CD8-positive, alpha-beta memory T cell (primary cell): ENCODE data around the gene TRIM24. TPM values are rescaled to one million over a fixed set of nuclear protein-coding genes. Genes with fewer than 3 reads are reported as not detected.

Experiments used
- CTCF ChIA-PET: fragments of 350-600 bp; sonication (Branson Sonifier 250); formaldehyde crosslinking; loops from one replicate; lab custom pipeline; 2021; ENCODE audit warnings: antibody characterized with exemption; lab: Charles Lee
- POLR2A ChIA-PET: fragments of 350-600 bp; sonication (Branson Sonifier 250); formaldehyde crosslinking; loops from one replicate; lab custom pipeline; 2021; ENCODE audit warnings: antibody characterized with exemption; lab: Charles Lee
- DNase-seq, 5 donors: peaks; one replicate each; pipeline versions ENCODE4 v3.0.0 to v3.0.0-alpha.2; 2020 to 2022; ENCODE audit warnings: mixed read lengths in 1 of 5
- H3K27ac ChIP-seq: one replicate; pipeline ENCODE4 v1.7.0; 2013; ENCODE audit warnings: low read depth, mild to moderate bottlenecking, low read length, moderate library complexity
- H3K27me3 ChIP-seq: 2 replicates; pipeline ENCODE4 v1.7.0; 2013; ENCODE audit warnings: low read length, mild to moderate bottlenecking; ENCODE audit not compliant: insufficient read depth, poor library complexity, severe bottlenecking
- H3K36me3 ChIP-seq: 2 replicates; pipeline ENCODE4 v1.7.0; 2013; ENCODE audit warnings: mild to moderate bottlenecking, low read length, moderate library complexity; ENCODE audit not compliant: insufficient read depth
- H3K4me1 ChIP-seq: 2 replicates; pipeline ENCODE4 v1.7.0; 2013; ENCODE audit warnings: mild to moderate bottlenecking, low read length, moderate library complexity; ENCODE audit not compliant: insufficient read depth
- H3K4me3 ChIP-seq: 2 replicates; pipeline ENCODE4 v1.7.0; 2013; ENCODE audit warnings: mild to moderate bottlenecking, low read length
- H3K9me3 ChIP-seq: 2 replicates; pipeline ENCODE4 v1.7.0; 2013; ENCODE audit warnings: mild to moderate bottlenecking, low read length
- H3K27ac Mint-ChIP-seq, 8 donors: one replicate each; pipeline ENCODE4 v1.8.0; 2020 to 2021; ENCODE audit warnings: mixed read lengths in 8 of 8, mild to moderate bottlenecking in 6 of 8, inconsistent platforms in 3 of 8, moderate library complexity in 3 of 8
- H3K27me3 Mint-ChIP-seq, 2 donors: one replicate each; pipeline ENCODE4 v1.8.0; 2020 to 2021; ENCODE audit warnings: mixed read lengths in 2 of 2, mild to moderate bottlenecking in 1 of 2, moderate library complexity in 1 of 2
- H3K36me3 Mint-ChIP-seq, 3 donors: one replicate each; pipeline ENCODE4 v1.8.0; 2020 to 2021; ENCODE audit warnings: mixed read lengths in 3 of 3, inconsistent platforms in 1 of 3, mild to moderate bottlenecking in 1 of 3
- H3K4me1 Mint-ChIP-seq, 3 donors: one replicate each; pipeline ENCODE4 v1.8.0; 2020 to 2021; ENCODE audit warnings: mixed read lengths in 3 of 3, inconsistent platforms in 1 of 3, mild to moderate bottlenecking in 1 of 3
- H3K4me3 Mint-ChIP-seq, 7 donors: one replicate each; pipeline ENCODE4 v1.8.0; 2020 to 2021; ENCODE audit warnings: mixed read lengths in 7 of 7, mild to moderate bottlenecking in 6 of 7, moderate library complexity in 4 of 7, inconsistent platforms in 2 of 7
- H3K9me3 Mint-ChIP-seq, 5 donors: one replicate each; pipeline ENCODE4 v1.8.0; 2020 to 2022; ENCODE audit warnings: mixed read lengths in 5 of 5, mild to moderate bottlenecking in 3 of 5, moderate library complexity in 2 of 5, inconsistent platforms in 1 of 5
- polyA plus RNA-seq: library from polyadenylated mRNA; unstranded; fragments of 300-500 nt; fragmentation: Illumina TruSeq; gene quantifications from one replicate; pipeline ENCODE4 v1.2.3, GENCODE V29; 2021
- total RNA-seq, 2 experiments: library from RNA; stranded (reverse); gene quantifications; one replicate each; pipeline ENCODE4 v1.2.3, GENCODE V29; 2021

Gene TRIM24
- total and polyA plus RNA-seq, 3 experiments from 2014 or later: 8.4 to 16.3 (median 15.2) TPM

- ChIA-PET POLR2A (no interaction called here), CTCF (no interaction called here)
- no peak for DNase-seq
- H3K36me3 Mint-ChIP-seq: peaks cover 66 to 88% (median 87%) of the 10 kb centered on the region in 3 donors
- H3K4me1 Mint-ChIP-seq: no peaks in the 10 kb centered on the region
- H3K27me3 ChIP-seq: no peaks in the 10 kb centered on the region
- no peak overlapping the region for H3K27ac Mint-ChIP-seq
- H3K4me3 Mint-ChIP-seq: no peak overlapping the region
- peaks cover 12 to 36% (median 16%) of the 10 kb centered on the region in 5 donors for H3K9me3 Mint-ChIP-seq
- no peak overlapping the region for H3K27ac ChIP-seq
- no peaks in the 10 kb centered on the region for H3K9me3 ChIP-seq
- peaks cover 43% of the 10 kb centered on the region for H3K36me3 ChIP-seq
- no peaks in the 10 kb centered on the region for H3K4me1 ChIP-seq
- no peak overlapping the region for H3K4me3 ChIP-seq
- H3K27me3 Mint-ChIP-seq: no peaks in the 10 kb centered on the region
Measured at GRCh38 chr7:138551102-138551501, 91.0 kb downstream of the TRIM24 start.

DNA sequence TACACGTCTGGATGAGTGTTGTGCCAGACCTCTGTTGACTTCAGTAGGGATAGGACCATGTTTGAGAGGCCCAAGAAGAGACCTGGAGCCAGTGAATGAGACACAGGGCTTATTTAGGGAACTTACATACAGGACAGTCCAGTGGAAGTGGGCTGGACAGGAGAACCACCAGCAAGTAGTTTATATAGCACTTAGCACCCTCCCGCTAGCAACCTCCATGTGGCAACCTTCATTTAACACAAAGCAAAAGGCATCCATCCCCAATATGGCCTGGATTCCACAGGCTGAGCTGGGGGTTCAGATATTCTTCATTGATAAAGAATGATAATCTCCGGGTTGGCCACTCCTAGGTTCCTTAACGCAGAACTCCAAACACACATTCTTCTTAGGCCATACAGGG is 93.7 kb downstream of the TRIM24 start:
- Histone ChIP-seq H3K36me3 (peaks cover 64% of the 10 kb centered on the region), H3K4me3 (no peak overlapping the region), H3K27ac (no peak overlapping the region), H3K27me3 (no peaks in the 10 kb centered on the region), H3K4me1 (no peaks in the 10 kb centered on the region), H3K9me3 (peaks cover 13% of the 10 kb centered on the region)
- POLR2A ChIA-PET: no interaction called here
- H3K27ac Mint-ChIP-seq: no peak overlapping the region
- H3K4me1 Mint-ChIP-seq: no peaks in the 10 kb centered on the region
- H3K27me3 Mint-ChIP-seq: no peaks in the 10 kb centered on the region
- peaks cover 70 to 97% (median 95%) of the 10 kb centered on the region in 3 donors for H3K36me3 Mint-ChIP-seq
- H3K4me3 Mint-ChIP-seq: no peak overlapping the region
- H3K9me3 Mint-ChIP-seq: peaks cover 34 to 59% (median 42%) of the 10 kb centered on the region in 5 donors
- CTCF ChIA-PET: no interaction called here
- DNase-seq: no peak

DNA sequence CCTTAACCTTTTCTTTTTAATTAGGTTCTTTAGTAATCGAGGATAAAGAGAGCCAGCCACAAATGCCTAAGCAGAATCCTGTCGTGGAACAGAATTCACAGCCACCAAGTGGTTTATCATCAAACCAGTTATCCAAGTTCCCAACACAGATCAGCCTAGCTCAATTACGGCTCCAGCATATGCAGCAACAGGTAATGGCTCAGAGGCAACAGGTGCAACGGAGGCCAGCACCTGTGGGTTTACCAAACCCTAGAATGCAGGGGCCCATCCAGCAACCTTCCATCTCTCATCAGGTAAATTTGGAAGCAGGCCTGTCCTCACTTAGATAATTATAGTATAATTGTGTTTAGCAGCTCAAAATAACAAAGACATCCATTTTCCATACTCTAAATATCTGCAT is 94.6 kb downstream of the TRIM24 start:
- Mint-ChIP-seq H3K36me3 (peaks cover 71 to 98% (median 95%) of the 10 kb centered on the region in 3 donors), H3K27ac (no peak overlapping the region), H3K4me3 (no peak overlapping the region), H3K9me3 (peaks cover 36 to 66% (median 46%) of the 10 kb centered on the region in 5 donors), H3K27me3 (no peaks in the 10 kb centered on the region), H3K4me1 (no peaks in the 10 kb centered on the region)
- no peak overlapping the region for H3K27ac ChIP-seq
- H3K36me3 ChIP-seq: peaks cover 65% of the 10 kb centered on the region
- no peaks in the 10 kb centered on the region for H3K27me3 ChIP-seq
- no peak overlapping the region for H3K4me3 ChIP-seq
- no peak for DNase-seq
- POLR2A ChIA-PET: no interaction called here
- H3K9me3 ChIP-seq: peaks cover 13% of the 10 kb centered on the region
- no peaks in the 10 kb centered on the region for H3K4me1 ChIP-seq
- CTCF ChIA-PET: no interaction called here

DNA sequence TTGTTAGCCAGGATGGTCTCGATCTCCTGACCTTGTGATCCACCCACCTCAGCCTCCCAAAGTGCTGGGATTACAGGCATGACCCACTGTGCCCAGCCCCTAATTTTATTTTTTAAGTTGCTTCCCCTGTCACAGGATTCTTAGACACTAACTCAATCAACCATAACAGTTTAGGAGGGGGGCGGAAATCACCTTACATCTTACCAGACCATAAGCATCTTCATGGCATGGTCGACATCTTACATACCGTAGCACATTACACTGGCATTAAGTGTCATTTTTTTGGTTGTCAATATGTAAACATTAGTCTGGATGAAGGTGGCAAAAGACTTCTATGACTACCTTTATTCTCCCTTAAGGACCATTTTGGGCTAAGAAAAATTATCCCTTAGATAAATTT is 95.6 kb downstream of the TRIM24 start:
- no peak overlapping the region for H3K27ac Mint-ChIP-seq
- peaks cover 38 to 77% (median 46%) of the 10 kb centered on the region in 5 donors for H3K9me3 Mint-ChIP-seq
- ChIA-PET CTCF (no interaction called here), POLR2A (no interaction called here)
- H3K36me3 ChIP-seq: peaks cover 73% of the 10 kb centered on the region
- H3K27ac ChIP-seq: no peak overlapping the region
- H3K4me3 Mint-ChIP-seq: no peak overlapping the region
- H3K9me3 ChIP-seq: peaks cover 13% of the 10 kb centered on the region
- H3K4me1 ChIP-seq: no peaks in the 10 kb centered on the region
- no peaks in the 10 kb centered on the region for H3K27me3 ChIP-seq
- H3K36me3 Mint-ChIP-seq: peaks cover 70 to 99% (median 96%) of the 10 kb centered on the region in 3 donors
- no peaks in the 10 kb centered on the region for H3K27me3 Mint-ChIP-seq
- no peak for DNase-seq
- no peak overlapping the region for H3K4me3 ChIP-seq
- H3K4me1 Mint-ChIP-seq: no peaks in the 10 kb centered on the region

DNA sequence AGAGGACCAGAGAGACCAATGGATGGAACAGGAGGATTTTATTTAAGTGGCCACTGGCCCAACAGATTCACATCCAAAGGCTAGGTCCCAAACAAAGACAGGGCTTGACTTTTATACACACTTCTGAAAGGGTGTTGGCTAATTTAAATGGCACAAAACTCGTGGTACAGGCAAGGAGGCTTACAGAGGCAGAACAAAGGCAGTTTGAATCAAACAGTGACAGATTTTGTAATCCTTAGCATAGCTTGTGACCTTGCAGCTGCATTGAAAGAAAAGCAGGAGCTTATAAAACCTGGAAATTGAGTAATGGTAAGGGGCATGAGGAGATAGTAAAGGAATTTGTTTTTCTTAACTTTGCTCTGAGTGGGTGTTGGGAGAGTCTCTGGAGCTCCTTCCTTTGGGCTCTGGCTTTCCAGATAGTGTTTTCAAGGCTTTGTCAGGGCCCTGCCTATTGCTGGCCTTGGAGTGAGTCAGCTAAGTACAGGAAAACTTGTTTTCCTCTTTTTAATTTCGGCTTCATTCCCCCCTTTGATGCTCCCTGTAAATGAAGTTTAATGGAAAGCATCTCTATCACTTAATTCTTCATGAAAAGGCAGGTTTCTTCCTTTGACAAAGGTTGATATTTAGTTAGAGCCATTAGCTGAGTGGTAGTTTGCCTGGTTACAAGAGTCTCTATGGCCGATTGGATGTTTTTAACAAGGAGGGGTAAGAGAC is 96.9 kb downstream of the TRIM24 start:
- Mint-ChIP-seq H3K36me3 (peaks cover 64 to 98% (median 95%) of the 10 kb centered on the region in 3 donors), H3K4me3 (no peak overlapping the region), H3K9me3 (peaks cover 41 to 80% (median 48%) of the 10 kb centered on the region in 5 donors), H3K27ac (no peak overlapping the region), H3K27me3 (no peaks in the 10 kb centered on the region), H3K4me1 (peaks cover 0 to 1% (median 0%) of the 10 kb centered on the region in 3 donors)
- Histone ChIP-seq H3K36me3 (peaks cover 67% of the 10 kb centered on the region), H3K9me3 (peaks cover 13% of the 10 kb centered on the region), H3K4me1 (no peaks in the 10 kb centered on the region), H3K27ac (no peak overlapping the region), H3K27me3 (no peaks in the 10 kb centered on the region), H3K4me3 (no peak overlapping the region)
- POLR2A ChIA-PET: no interaction called here
- DNase-seq: no peak
- CTCF ChIA-PET: no interaction called here

DNA sequence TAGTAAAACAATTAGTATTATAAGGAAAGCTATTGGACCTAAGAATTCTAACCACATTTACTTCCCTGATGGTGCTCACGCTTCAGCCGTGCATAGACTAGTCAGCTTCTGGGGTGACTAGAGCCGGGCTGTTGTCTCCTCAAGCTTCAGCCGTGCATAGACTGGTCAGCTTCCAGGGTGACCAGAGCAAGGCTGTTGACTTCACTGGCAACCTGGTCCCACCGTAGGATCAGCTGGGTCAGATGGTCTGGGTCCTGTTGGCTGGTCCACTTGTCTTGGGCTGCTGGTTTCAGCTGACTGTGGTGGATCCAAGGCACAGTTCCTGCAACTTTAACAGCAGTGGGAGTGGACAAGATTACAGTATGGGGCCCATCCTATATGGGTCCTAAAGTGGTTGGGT is 99.4 kb downstream of the TRIM24 start:
- Histone ChIP-seq H3K4me3 (no peak overlapping the region), H3K9me3 (peaks cover 16% of the 10 kb centered on the region), H3K27ac (no peak overlapping the region), H3K36me3 (peaks cover 63% of the 10 kb centered on the region), H3K27me3 (no peaks in the 10 kb centered on the region), H3K4me1 (no peaks in the 10 kb centered on the region)
- ChIA-PET POLR2A (no interaction called here), CTCF (no interaction called here)
- no peaks in the 10 kb centered on the region for H3K27me3 Mint-ChIP-seq
- peaks cover 55 to 79% (median 58%) of the 10 kb centered on the region in 5 donors for H3K9me3 Mint-ChIP-seq
- no peak for DNase-seq
- H3K27ac Mint-ChIP-seq: no peak overlapping the region
- H3K4me1 Mint-ChIP-seq: peaks cover 0 to 2% (median 0%) of the 10 kb centered on the region in 3 donors
- H3K4me3 Mint-ChIP-seq: no peak overlapping the region
- peaks cover 69 to 97% (median 94%) of the 10 kb centered on the region in 3 donors for H3K36me3 Mint-ChIP-seq

DNA sequence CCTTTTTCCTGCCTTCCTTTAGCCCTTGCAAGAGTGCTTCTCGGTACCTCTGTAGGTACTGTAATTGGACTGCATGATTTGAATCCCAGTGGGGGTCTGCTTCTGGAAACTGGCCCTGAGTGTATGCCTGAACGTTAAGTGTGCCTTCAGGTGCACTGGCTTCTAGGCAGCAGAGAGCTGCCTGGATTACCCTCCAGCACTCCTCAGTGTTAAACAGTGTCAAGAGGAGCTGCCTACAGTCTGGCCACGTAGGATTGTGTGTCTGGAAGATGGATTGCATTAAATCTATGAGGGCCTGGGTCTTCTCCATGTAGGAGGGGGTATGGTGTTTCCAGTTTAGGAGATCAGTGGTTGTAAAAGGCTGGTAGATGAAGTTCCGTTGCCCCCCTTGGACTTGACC is 103.7 kb downstream of the TRIM24 start:
- CTCF ChIA-PET: no interaction called here
- H3K27me3 Mint-ChIP-seq: peaks cover 0 to 1% of the 10 kb centered on the region in 2 donors
- no peaks in the 10 kb centered on the region for H3K4me1 ChIP-seq
- no peak for DNase-seq
- peaks cover 37 to 66% (median 48%) of the 10 kb centered on the region in 5 donors for H3K9me3 Mint-ChIP-seq
- H3K27ac Mint-ChIP-seq: peak overlapping the region in 1 of 8 donors; percentile 56
- no peak overlapping the region for H3K4me3 ChIP-seq
- H3K27ac ChIP-seq: no peak overlapping the region
- H3K4me1 Mint-ChIP-seq: peaks cover 0 to 2% (median 0%) of the 10 kb centered on the region in 3 donors
- no peak overlapping the region for H3K4me3 Mint-ChIP-seq
- peaks cover 40% of the 10 kb centered on the region for H3K36me3 ChIP-seq
- H3K9me3 ChIP-seq: peaks cover 14% of the 10 kb centered on the region
- POLR2A ChIA-PET: no interaction called here
- H3K36me3 Mint-ChIP-seq: peaks cover 55 to 95% (median 86%) of the 10 kb centered on the region in 3 donors
- H3K27me3 ChIP-seq: no peaks in the 10 kb centered on the region

DNA sequence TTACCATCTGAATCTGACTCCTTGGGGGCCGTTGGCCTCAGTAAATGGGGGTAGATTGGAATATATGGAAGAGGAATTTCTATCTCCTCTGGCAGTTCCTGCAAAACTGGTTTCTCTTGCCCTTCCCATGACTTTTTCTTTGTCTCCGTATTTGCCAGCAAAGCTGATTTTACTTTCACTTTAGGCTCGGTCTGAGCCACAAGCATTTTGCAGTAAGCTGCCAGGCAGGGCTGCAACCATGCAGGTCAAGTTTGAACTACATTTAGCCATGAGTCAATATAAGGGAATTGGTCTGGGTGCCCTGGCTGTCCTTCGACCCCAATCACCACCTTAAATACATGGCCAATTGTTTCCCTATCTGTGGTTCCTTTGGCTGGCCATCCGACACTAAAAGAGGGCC is 104.3 kb downstream of the TRIM24 start:
- Mint-ChIP-seq H3K36me3 (peaks cover 56 to 95% (median 85%) of the 10 kb centered on the region in 3 donors), H3K9me3 (peaks cover 33 to 62% (median 44%) of the 10 kb centered on the region in 5 donors), H3K4me3 (no peak overlapping the region), H3K27me3 (peaks cover 0 to 1% of the 10 kb centered on the region in 2 donors), H3K4me1 (peaks cover 0 to 2% (median 0%) of the 10 kb centered on the region in 3 donors), H3K27ac (no peak overlapping the region)
- H3K27ac ChIP-seq: no peak overlapping the region
- H3K27me3 ChIP-seq: no peaks in the 10 kb centered on the region
- CTCF ChIA-PET: no interaction called here
- H3K4me3 ChIP-seq: no peak overlapping the region
- no peak for DNase-seq
- peaks cover 14% of the 10 kb centered on the region for H3K9me3 ChIP-seq
- H3K4me1 ChIP-seq: no peaks in the 10 kb centered on the region
- POLR2A ChIA-PET: no interaction called here
- peaks cover 35% of the 10 kb centered on the region for H3K36me3 ChIP-seq
